ENCODE results near the gene COX14.

- TF ChIP-seq YY1 (IDR thresholded peaks at IDR 0.05; ENCODE audit: insufficient read depth, insufficient read length) (no peak), ZNF274 (IDR thresholded peaks at IDR 0.05; ENCODE audit: low read depth, low read length) (no peak)
These were observed 30.8 kb upstream of the COX14 start for GRCh38 chr12:50081096-50081808.

All from NT2/D1 (cell line).